ENCODE data around the gene ACTR3.
"Not testable (repeated sequence)": the region's sequence is repeated elsewhere in the genome, so short reads cannot be mapped to it uniquely, and the experiment has no call there.

ACTR3 gene

DNA sequence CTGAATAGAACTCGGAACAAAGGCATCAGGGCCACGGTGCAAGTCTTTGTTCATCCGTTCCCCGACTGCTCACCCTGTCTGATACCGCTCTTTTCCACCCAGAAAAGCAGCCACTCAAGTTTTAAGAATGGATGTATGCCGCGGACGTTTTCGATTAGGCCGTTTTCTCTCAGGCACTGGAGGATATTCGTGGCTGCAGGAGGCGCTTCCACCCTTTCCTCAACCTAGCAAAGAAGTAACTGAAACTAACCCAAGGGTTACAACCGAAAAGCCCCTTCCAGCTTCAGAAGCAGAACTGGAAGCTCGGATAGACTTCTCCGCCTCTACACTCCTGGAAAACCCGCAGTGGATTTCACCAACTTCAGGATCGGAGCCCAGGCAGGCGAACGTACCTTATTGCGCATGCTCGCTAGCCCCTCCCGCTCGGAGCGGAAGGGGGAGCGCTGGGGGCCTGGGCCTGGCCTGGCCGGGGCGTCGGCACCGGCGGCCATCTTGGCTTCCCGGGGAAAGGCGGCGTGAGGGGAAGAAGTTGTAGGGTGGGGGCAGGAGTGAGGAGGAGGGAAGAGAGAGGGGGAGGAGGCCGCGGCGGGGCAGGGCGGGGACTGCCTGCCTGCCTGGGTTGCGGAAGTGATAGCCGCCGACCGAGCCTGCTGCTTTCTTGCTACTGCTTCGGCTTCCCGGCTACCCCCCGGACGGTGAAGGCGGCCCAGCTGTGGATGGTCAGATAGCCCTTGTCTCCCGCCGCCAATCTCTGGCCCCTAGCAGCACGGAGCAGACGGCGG, at the start of gene ACTR3:
TSS of gene ACTR3 (plus strand) at position 619 of the 782 bp plus-strand sequence. CDS start 191 bp downstream, outside the sequence.
- peak; percentile 92 to 95 for DNase-seq (ENCODE audit: low read depth in 2 of 2)

DNA sequence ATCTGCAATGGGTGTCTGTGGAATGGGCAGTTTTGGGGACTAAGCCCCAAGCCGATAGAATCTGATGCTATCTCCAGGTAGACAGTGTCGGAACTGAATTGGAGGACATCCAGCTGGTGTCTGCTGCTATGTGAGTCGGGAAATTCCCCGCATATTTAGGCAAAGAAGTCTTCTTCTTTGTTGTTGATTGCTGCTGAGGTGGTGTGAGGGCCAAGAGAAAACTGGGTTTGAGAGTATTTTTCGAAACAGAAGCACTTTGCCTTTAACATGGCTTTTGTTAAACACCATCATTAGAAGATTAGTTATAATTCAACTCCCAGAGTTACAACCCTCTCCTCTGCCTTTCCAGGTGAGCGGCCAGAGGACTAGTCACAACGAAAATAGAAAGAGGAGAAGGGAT, 49.4 kb upstream of the ACTR3 start:
- DNase-seq (ENCODE audit: low read depth in 2 of 2): no peak

DNA sequence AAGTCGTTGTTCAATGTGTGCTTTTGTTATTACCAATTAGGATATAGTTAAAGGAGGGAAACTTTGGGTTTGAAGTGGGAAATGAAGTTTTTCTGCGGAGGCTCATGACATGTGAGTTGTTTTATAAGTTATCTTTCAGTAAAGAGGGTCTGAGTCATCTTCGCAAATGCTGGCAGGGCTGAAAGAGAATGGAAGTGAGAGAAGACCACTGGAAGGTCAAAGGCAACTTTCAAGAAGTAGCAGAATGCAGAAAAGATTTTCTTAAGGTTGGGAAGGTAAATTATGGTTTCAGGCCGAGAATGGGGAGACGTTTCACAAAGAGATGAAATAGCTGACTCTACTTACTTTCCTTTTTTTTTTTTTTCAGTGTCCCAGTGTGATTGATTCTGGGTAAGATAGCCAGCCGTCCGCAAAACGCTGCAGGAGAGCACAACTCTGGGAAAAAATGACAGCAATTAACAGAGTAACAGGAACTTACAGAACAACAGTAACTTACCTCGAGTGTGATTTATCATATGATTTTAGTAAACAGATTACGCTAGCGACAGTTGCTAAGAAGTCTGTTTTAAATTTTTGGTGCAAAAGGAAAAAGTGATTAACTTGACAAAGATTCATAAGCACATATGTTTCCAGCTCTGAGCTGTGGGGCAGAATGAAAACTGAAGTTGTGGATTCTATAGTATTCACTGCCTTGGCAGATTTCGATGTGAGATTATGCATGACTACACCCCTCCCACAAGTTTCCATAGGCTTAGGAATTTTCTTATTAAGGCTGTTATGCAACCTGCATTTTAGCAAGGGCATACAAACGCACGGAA, 46.8 kb upstream of the ACTR3 start:
- no peak for DNase-seq (ENCODE audit: low read depth in 2 of 2)

DNA sequence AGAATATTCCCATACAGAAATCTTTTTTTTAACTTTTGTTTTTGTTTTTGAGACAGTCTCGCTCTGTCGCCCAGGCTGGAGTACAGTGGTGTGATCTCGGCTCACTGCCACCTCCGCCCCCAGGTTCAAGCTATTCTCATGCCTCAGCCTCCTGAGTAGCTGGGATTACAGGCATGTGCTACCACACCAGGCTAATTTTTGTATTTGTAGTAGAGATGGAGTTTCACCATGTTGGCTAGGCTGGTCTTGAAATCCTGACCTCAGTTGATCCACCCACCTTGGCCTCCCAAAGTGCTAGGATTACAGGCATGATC, 46.2 kb upstream of the ACTR3 start:
- DNase-seq (ENCODE audit: low read depth in 2 of 2): not testable (repeated sequence)

DNA sequence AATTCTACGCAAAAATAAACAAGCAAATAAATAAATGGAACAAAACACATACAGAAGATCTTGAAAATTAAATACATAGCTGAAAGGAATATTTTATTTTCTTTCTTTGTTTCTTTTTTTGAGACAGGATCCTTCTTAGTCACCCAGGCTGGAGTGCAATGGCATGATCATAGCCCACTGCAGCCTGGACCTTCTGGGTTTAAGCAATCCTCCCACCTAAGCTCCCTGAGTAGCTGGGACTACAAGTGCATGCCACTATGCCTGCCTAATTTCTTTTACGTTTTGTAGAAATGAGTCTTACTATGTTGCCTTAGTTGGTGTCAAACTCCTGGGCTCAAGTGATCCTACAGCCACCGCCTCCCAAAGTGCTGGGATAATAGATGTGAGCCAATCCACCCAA, 44.6 kb upstream of the ACTR3 start:
- DNase-seq (ENCODE audit: low read depth in 2 of 2): no peak

DNA sequence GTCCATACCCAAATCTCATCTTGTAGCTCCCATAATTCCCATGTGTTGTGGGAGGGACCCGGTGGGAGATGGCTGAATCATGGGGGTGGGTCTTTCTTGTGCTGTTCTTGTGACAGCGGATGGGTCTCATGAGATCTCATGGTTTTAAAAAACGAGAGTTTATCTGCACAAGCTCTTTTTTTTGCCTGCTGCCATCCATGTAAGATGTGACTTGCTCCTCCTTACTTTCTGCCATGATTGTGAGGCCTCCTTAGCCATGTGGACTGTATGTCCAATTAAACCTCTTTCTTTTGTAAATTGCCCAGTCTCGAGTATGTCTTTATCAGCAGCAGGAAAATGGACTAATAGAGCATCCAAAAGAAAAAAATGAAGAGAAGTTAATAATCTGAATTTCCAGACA, 44.1 kb upstream of the ACTR3 start:
- DNase-seq (ENCODE audit: low read depth in 2 of 2): not testable (repeated sequence)

DNA sequence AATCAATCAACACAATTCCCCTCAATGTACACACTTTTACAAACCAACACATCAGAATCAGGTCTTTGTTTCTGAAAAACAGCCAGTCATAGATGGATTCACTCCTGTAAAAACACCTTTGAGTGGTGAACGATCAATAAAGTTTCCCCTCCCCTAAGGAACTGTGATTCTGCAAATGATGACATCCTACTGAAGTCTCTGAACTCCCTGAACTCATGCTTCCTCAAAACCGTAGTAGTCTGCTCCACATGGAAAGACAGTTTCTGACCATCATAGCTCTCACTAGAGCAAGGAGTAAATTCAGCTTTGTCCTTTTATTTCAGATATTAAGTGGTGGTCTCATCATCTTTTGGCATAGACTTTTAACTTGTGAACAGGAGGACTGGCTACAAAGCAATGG, 43.5 kb upstream of the ACTR3 start:
- DNase-seq (ENCODE audit: low read depth in 2 of 2): no peak

DNA sequence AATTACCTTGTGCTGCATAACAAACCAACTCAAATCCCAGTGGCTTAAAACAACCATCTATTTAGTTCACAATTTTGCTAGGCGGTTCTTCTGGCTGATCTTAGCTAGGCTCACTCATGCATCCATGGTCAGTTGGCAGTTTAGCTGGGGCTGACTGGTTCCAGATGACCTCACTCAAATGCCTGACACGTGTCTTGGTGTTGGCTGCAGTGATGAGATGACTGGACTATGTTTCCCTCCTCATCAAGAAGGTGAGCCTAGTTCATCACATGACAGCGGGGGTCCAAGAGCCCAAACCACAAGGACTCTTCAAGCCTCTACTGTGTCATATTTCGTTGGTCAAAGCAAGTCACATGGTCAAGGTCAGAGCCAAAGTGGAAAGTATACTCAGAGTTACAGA, 42.7 kb upstream of the ACTR3 start:
- DNase-seq (ENCODE audit: low read depth in 2 of 2): no peak

DNA sequence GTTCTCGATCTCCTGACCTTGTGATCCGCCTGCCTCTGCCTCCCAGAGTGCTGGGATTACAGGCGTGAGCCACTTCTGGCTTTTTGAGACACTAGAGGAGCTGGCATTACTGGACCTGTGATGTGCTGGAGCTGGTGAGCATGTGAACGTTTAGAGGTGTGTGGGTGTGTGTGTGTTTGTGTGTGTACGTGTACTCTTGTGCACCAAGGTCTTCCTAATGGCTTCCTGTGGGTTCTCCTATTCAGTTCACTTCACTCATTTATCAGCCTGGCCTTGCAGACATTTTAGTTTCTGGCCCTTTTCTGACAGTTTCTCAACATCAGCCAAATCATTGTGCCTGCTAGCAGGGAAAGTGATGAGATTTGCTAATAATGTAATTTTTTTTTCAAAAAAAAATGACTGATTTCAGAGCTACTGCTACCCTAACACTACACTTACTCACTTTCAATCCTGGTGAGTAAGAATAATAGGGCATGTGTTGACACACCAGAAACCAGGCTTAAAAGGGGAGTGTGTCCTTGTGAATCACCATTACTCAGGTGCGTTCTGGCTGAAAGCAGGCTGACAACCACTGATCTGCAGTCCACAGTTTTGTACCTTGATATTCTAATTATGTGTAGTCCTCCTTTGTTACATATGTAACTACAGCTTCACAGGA, 41.0 kb upstream of the ACTR3 start:
- DNase-seq (ENCODE audit: low read depth in 2 of 2): no peak

DNA sequence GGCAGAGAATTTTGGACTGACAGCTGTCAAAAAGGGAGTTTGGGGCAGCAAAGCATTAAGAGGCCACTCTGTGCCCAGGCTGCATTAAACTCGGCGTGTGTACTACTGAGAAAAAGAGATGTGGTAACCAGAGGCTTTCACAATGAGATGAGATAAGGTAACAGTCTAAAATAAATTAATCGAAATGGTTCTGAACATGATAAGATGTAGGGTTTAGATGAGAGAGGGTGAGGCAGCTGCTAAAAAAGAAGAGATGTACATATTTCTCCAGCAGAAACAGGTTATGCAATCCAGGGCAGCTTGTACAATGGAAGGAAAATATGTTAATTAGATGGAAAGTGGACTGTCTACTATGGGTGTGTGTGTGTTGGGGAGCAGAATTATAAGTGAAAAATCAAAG, 39.2 kb upstream of the ACTR3 start:
- no peak for DNase-seq (ENCODE audit: low read depth in 2 of 2)

DNA sequence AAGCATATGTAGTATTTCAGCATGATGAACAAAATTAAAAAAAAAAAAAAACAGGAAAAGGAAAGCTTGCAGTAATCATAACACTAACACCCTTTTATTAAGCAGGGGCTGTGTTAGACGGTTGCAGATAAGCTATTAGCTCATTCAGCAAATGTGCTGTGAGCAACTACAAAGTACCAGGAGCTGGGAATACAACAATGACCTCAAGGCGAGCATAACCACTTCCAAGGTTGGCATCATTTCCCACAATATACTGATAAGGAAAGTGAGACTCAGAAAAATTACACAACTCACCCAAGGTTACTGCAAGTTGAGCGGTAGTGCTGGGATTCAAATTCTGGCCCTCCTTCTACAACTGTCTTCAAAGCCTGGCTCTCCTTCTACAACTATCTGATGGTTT, 38.2 kb upstream of the ACTR3 start:
- DNase-seq (ENCODE audit: low read depth in 2 of 2): no peak

DNA sequence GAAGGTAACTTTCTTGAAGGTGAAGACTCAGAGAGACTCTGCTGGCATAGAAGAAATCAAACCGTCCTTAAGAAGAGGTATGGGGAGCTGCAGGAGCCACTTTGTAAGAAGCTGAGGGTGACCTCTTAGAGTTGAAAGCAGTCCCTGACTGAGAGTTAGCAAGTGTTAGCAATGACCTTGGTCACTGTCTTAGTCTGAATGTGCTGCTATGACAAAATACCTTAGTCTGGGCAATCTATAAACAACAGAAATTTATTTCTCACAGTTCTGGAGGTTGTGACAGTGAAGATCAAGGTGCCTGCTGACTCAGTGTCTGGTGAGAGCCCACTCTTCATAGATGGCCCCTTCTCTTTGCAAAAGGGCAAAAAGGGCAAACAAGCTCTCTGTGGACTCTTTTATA, 35.7 kb upstream of the ACTR3 start:
- DNase-seq (ENCODE audit: low read depth in 2 of 2): no peak

DNA sequence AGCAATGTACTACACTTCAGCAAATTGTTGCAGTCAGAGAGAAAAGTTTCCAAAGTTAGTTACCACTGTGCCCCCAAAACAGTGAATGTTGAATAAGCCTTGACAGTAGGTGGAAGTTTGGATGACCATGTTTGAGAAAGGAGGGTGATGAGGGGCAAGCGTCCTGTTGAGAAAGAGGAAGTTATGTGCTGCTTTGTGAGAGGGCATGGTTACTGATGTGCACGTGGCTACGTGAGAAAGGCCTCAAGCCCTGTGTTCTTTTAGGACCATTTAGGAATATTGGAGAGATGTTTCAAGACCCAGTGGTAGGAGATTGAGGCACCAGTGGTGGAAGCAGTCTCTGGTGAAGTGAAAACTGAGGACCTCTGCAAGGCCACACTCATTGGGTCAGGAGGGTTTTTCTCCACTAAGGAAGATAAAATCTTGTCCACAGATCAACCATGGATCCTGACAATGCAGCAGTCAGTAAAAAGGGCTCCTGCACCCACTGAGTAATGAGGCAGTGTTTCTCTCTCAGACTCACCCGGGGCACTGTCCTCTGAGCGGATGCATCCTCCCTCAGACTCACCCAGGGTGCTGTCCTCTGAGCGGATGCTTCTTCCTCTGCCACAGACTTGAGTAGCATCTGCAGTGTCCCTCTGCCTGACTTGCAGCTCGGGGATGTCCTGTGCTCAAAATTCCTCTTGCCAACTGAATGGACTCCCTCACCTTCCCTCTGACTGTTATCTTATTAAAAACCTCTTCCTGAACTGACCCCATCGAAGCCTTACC, 34.7 kb upstream of the ACTR3 start:
- no peak for DNase-seq (ENCODE audit: low read depth in 2 of 2)

DNA sequence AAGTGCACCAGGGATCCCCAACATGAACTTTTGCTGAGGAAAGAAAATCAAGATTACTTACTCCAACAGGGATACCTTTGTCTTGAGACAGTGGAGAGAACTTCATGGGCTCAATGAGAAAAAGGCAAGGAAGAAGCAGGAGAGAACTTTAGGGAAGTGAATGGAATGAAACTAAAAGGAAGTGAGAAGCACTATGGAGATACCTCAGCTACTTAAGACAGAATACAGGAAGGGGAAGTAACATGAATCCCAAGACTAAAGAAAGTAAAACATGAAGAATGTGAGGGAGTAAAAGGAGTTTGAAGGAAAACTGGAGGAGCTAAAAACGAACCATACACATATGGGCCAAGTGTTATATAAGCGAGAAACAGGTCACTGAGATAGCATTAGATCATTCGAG, 32.4 kb upstream of the ACTR3 start:
- no peak for DNase-seq (ENCODE audit: low read depth in 2 of 2)

DNA sequence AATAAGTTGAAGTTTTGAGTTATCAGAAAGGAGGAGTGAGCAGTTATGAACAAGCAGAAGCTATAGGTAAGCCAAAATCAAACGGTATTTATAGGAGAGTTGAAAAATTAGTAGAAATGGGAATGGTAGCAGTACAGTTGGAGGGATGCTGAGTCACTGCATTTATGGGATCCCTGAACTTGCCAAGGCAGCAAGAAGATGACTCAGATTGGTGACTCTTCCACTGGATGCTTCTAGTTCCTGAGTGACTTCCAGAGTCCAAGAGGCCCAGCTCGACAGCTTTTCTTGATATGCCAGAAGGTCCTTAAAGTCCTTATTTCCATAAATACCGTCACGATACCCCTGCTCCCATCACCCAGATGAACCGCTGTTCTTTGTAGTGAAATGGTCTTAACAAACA, 31.1 kb upstream of the ACTR3 start:
- no peak for DNase-seq (ENCODE audit: low read depth in 2 of 2)

DNA sequence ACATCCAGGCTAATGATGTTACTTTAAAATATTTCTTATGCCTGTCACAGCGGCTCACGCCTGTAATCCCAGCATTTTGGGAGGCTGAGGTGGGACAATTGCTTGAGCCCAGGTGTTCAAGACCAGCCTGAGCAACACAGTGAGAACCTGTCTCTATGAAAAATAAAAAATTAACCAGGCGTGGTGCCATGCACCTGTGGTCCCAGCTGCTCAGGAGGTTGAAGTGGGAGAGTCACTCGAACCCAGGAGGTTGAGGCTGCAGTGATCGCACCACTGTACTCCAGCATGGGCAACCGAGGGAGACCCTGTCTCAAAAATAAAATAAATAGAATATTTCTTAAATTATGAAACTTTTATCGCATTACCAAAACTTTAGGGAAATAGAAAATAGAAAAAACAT, 28.1 kb upstream of the ACTR3 start:
- no peak for DNase-seq (ENCODE audit: low read depth in 2 of 2)

DNA sequence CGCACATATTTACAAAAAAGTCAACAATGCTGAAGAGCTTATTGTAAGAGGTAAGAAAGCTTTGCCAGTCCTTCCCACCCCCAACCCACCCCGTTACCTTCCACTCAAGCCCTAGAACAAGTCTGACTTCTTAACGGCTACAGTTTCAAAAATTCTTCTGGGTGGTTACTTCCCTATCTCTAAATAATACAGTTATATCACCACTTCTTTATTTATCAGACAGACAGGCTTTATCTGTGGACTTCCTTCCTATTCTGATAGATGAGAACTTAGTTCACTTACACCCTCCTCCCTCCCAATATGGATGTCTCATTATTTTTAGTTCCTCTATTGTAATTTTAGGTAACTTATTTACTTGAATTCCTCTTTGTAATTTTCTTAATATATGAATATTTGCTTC, 26.7 kb upstream of the ACTR3 start:
- DNase-seq (ENCODE audit: low read depth in 2 of 2): no peak

DNA sequence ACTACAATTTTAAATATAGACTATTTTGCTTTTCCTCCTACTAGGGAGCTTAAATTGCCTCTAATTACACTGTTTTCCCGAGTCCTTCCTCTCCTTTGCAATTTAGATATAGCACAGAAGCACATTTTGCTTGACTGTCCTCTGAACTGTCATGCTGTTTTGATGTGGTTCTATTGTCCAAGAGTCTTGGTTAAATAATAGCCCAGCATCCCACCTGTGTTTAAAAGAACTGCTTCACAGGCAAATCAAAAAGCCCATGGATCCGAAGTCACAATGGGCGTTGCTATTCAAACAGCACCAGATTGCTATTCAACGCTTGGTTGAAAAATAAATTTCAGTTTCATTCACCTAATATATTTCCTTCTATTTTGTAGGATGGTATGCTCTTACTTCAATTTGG, 22.3 kb upstream of the ACTR3 start:
- no peak for DNase-seq (ENCODE audit: low read depth in 2 of 2)

DNA sequence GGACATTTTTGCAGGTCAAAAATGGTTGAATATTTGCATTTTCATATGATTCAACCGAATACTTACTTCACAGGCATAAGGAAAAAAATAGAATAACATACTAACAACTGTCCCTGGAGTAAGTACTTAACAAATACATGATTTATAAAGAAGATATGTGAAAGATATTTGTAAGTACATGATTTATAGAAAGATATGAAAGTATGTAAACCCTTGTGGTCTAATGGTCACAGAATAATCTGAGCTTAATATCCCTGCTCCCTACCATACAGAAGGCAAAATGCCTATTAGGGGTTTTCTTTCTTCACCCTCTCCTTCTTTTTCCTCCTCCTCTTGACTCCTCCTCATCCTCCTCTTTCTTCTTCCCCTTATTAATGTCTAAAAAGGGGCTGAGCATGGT, 20.6 kb upstream of the ACTR3 start:
- DNase-seq (ENCODE audit: low read depth in 2 of 2): no peak

DNA sequence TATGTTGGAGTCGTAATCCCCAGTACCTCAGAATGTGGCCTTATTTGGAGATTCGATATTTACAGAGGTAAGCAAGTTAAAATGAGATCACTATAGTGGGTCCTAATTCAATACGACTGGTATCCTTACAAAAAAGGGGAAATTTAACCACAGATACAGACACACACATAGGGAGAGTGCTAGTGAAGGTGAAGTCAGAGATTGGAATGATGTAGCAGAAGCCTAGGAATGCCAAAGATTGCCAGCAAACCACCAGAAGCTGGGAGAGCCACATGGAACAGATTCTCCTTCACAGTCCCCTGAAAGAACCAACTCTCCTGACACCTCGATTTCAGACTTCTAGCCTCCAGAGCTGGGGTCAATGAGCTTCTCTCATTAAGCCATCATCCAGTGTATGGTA, 17.7 kb upstream of the ACTR3 start:
- DNase-seq (ENCODE audit: low read depth in 2 of 2): no peak

DNA sequence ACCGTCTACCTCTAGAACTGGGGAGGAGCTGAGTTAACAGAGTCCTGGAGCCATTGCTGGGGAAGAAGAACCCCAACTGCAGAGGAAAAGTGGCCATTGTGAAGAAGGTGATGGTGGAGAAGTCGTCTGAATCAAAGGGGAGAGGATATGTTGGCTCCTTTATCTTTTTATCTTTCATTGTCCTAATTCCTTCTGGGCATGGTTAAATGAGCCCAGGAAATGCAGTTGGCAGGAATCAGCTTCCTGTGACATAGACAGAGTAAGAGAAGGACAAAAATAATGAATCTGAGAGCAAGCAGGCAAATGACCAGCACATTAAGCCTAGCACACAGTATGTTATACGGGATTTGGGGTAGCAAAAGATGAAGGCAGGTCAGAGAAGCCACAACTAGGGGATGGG, 16.0 kb upstream of the ACTR3 start:
- DNase-seq (ENCODE audit: low read depth in 2 of 2): no peak

DNA sequence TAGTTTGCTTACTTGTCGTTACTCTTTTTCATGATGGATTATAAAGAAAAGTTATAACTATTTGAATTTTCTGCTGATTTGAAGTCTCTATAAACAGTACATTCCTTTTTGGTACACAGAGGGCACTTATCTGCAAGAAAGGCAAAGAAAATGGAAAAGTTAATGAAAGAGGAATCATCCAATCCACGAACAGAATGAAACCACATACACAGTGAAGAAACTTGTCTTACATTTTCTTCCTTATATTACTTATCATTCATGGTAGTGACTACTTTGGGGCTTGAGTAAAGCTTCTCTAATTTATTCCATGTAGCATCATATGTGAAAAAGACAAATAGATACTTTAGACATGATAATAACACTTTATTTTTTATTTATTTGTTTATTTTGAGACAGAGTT, 14.8 kb upstream of the ACTR3 start:
- DNase-seq (ENCODE audit: low read depth in 2 of 2): no peak

Data from stimulated activated CD8-positive, alpha-beta memory T cell treated with anti-CD3 and anti-CD28 coated beads, Interleukin-2, amount 100 ng/mL, for 1 hour (primary cell).